Small intestine (tissue), 7 donors: ENCODE measurements around the gene SYTL1. TPM values are rescaled to one million over a fixed set of nuclear protein-coding genes. Genes with fewer than 3 reads are reported as not detected.

ENCODE experiments used
- DNase-seq, 2 donors: peaks; one replicate each; pipeline versions ENCODE4 v3.0.0 to v3.0.0-alpha.2; 2013
- FAIRE-seq: peaks from 2 replicates; lab custom pipeline; 2012; peaks lifted over from hg19 to GRCh38; lab: Jason Lieb, UNC
- H3K27ac ChIP-seq, 3 donors: one replicate each; pipeline ENCODE4 v1.5.1; 2013; ENCODE audit warnings: low read length in 2 of 3, mild to moderate bottlenecking in 2 of 3, control low read depth in 1 of 3, inconsistent platforms in 1 of 3, low read depth in 1 of 3, moderate library complexity in 1 of 3
- H3K27me3 ChIP-seq, 3 donors: one replicate each; pipeline ENCODE4 v1.6.1; 2013; ENCODE audit warnings: low read length in 3 of 3, inconsistent platforms in 1 of 3; ENCODE audit not compliant: control insufficient read depth in 3 of 3, insufficient read depth in 3 of 3
- H3K36me3 ChIP-seq, 3 donors: one replicate each; pipeline ENCODE4 v1.6.1; 2013; ENCODE audit warnings: low read length in 3 of 3, inconsistent platforms in 1 of 3, low read depth in 1 of 3, mild to moderate bottlenecking in 1 of 3, moderate library complexity in 1 of 3; ENCODE audit not compliant: control insufficient read depth in 3 of 3, insufficient read depth in 2 of 3
- H3K4me1 ChIP-seq, 3 donors: one replicate each; pipeline ENCODE4 v1.6.1; 2013; ENCODE audit warnings: low read length in 2 of 3, inconsistent platforms in 1 of 3, low read depth in 1 of 3, mild to moderate bottlenecking in 1 of 3, moderate library complexity in 1 of 3; ENCODE audit not compliant: control insufficient read depth in 3 of 3, insufficient read depth in 2 of 3
- H3K4me3 ChIP-seq, 3 donors: one replicate each; pipeline ENCODE4 v1.5.1; 2013; ENCODE audit warnings: low read length in 3 of 3, control low read depth in 1 of 3, inconsistent platforms in 1 of 3, low read depth in 1 of 3, mild to moderate bottlenecking in 1 of 3, moderate library complexity in 1 of 3
- H3K9me3 ChIP-seq, 2 donors: one replicate each; pipeline ENCODE4 v1.6.1; 2013; ENCODE audit warnings: low read depth in 1 of 2, low read length in 1 of 2; ENCODE audit not compliant: control insufficient read depth in 2 of 2, insufficient read depth in 1 of 2
- WGBS, 3 donors: extraction: QIAGEN DNeasy Blood & Tissue Kit; methylation state at CpG; one replicate each; pipeline ENCODE4 v1.1.7; 2013; 5-methylcytosine and 5-hydroxymethylcytosine counted together
- polyA plus RNA-seq, 4 donors: library from polyadenylated mRNA; stranded (reverse) in 3 of 4; unstranded in 1 of 4; fragments of 200-250 nt in 3 of 4; fragments of 120-200 nt in 1 of 4; gene quantifications; one replicate each; pipeline versions ENCODE4 v1.2.1 to v1.2.3, GENCODE V29; 2013
- donor health status: healthy with polysubstance abuse.
- donor health status: control.
- donor health status: control.
- donor health status: Bipolar disorder and iron deficiency.
- donor health status: healthy.

The SYTL1 gene
- polyA plus RNA-seq, 4 donors, result 2.5 to 24.1 (median 7.3) TPM

GRCh38 chr1:27346991-27347624, 5.3 kb downstream of the SYTL1 start:
- no peaks in the 10 kb centered on the region for H3K9me3 ChIP-seq
- H3K27me3 ChIP-seq, result peaks cover 0 to 18% (median 0%) of the 10 kb centered on the region in 3 donors
- H3K36me3 ChIP-seq, result peaks cover 0 to 8% (median 0%) of the 10 kb centered on the region in 3 donors
- DNase-seq (no peak), FAIRE-seq (no peak)
- H3K4me1 ChIP-seq, result peaks cover 0 to 35% (median 5%) of the 10 kb centered on the region in 3 donors
- H3K4me3 ChIP-seq, result no peak overlapping the region
- 85 to 87% (median 85%) methylated on average over 14 of the region's 14 CpGs for WGBS, 3 donors
- no peak overlapping the region for H3K27ac ChIP-seq

- FAIRE-seq (no peak), DNase-seq (peak; percentile 66 to 91)
- peaks cover 0 to 13% (median 0%) of the 10 kb centered on the region in 3 donors for H3K36me3 ChIP-seq
- peak overlapping the region in 2 of 3 donors; percentile 45 to 47 for H3K4me3 ChIP-seq
- H3K27ac ChIP-seq, result peak overlapping the region in 1 of 3 donors; percentile 33
- H3K4me1 ChIP-seq, result peaks cover 0 to 30% (median 5%) of the 10 kb centered on the region in 3 donors
- H3K27me3 ChIP-seq, result peaks cover 0 to 18% (median 0%) of the 10 kb centered on the region in 3 donors
- no peaks in the 10 kb centered on the region for H3K9me3 ChIP-seq
- WGBS, 3 donors, result 22 to 31% (median 27%) methylated on average over 44 to 51 of the region's 51 CpGs
These were observed 7.3 kb downstream of the SYTL1 start for GRCh38 chr1:27348861-27349783.

- DNase-seq (peak; percentile 77 to 89), FAIRE-seq (no peak)
- H3K4me1 ChIP-seq, result peaks cover 0 to 30% (median 5%) of the 10 kb centered on the region in 3 donors
- WGBS, 3 donors, result 18 to 35% (median 35%) methylated on average over 79 to 84 of the region's 84 CpGs
- H3K36me3 ChIP-seq, result peaks cover 0 to 13% (median 0%) of the 10 kb centered on the region in 3 donors
- no peaks in the 10 kb centered on the region for H3K9me3 ChIP-seq
- H3K4me3 ChIP-seq, result peak overlapping the region in 2 of 3 donors; percentile 45 to 47
- no peak overlapping the region for H3K27ac ChIP-seq
- H3K27me3 ChIP-seq, result peaks cover 0 to 18% (median 0%) of the 10 kb centered on the region in 3 donors
These were observed 8.2 kb downstream of the SYTL1 start for GRCh38 chr1:27349784-27350662.

DNA sequence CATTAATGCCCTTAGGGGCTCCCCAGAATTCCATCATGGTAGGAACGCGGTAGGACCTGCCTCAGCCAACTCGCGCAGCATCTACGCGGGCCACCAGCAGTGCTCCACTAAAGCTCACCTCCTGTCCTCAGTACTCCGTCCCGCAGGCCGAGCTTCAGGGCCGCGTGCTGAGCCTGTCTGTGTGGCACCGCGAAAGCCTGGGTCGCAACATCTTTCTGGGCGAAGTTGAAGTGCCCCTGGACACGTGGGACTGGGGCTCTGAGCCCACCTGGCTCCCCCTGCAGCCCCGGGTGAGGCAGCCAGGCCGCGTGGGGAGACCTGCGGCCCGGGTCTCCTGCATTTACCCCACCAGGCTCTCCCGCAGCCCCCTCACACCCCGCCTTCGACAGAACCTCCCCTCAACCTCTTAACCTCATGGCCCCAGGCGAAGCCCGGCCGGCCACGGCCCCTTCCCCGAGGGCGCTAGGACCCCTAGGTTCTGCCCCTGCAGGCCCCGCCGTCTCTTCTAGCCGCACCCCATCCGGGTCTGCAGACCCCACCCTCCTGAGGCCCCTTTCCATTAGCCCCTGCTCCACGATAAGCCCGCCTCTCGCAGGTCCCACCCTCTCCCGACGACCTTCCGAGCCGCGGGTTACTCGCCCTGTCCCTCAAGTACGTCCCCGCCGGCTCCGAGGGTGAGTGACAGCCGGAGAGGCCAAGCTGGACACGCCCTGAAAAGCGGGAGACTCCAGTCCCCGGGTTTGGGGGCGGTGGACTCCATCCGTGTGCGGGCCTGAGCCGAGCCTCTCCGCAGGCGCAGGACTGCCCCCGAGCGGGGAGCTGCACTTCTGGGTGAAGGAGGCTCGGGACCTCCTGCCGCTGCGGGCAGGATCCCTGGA, 9.1 kb downstream of the SYTL1 start:
- no peak for FAIRE-seq
- Histone ChIP-seq H3K27ac (no peak overlapping the region), H3K36me3 (peaks cover 0 to 21% (median 0%) of the 10 kb centered on the region in 3 donors), H3K9me3 (no peaks in the 10 kb centered on the region), H3K4me3 (peak overlapping the region in 2 of 3 donors; percentile 4 to 37), H3K27me3 (peaks cover 0 to 18% (median 0%) of the 10 kb centered on the region in 3 donors), H3K4me1 (peaks cover 0 to 30% (median 5%) of the 10 kb centered on the region in 3 donors)
- DNase-seq, result peak; percentile 47 to 69
- 13 to 37% (median 28%) methylated on average over 56 to 62 of the region's 62 CpGs for WGBS, 3 donors

DNA sequence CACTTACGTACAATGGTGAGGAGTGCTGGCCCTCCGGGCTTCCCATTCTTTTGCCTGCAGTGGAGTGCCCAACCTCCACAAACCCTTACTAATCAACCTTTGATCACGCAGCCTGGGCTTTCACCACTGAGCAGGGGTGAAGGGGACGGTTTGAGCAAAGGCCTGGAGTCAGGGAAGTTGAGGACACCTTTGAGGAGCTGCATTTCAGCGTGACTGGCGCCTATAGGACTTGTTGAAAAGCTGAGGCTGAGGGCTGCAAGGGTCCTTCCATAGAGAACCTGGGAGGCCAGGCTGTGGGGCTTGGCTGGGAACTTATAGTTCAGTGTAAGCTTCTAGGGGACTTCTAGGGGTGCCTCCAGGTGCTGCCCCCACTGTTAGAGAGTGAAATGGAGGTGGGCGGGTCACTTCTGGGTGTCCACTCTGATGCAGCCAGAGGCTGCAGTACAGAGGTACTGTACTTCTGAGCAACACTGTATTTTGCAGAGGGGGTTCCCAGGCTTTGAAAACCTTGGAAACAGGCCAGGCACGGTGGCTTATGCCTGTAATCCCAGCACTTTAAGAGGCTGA, 9.8 kb downstream of the SYTL1 start:
- FAIRE-seq (no peak), DNase-seq (peak; percentile 67 to 70)
- 25 to 51% (median 41%) methylated on average over 8 of the region's 8 CpGs for WGBS, 3 donors
- Histone ChIP-seq H3K4me3 (peak overlapping the region in 1 of 3 donors; percentile 37), H3K27me3 (peaks cover 0 to 18% (median 0%) of the 10 kb centered on the region in 3 donors), H3K4me1 (peaks cover 0 to 33% (median 5%) of the 10 kb centered on the region in 3 donors), H3K36me3 (peaks cover 0 to 15% (median 1%) of the 10 kb centered on the region in 3 donors), H3K27ac (no peak overlapping the region), H3K9me3 (no peaks in the 10 kb centered on the region)

DNA sequence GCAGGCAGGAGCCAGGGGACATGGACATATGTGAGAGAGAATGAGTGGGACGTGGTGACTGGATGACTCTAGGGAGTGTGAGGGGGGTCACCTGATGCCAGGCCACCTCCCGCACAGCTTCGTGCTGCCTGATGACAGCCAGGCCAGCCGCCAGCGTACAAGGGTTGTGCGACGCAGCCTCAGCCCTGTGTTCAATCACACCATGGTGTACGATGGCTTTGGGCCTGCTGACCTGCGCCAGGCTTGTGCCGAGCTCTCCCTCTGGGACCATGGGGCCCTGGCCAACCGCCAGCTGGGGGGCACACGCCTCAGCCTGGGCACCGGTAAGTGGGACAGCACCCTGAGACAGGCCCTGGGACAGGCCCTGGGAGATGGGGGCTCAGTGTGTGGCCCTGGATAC, 11.3 kb downstream of the SYTL1 start:
- DNase-seq (no peak), FAIRE-seq (no peak)
- peaks cover 0 to 42% (median 5%) of the 10 kb centered on the region in 3 donors for H3K4me1 ChIP-seq
- H3K4me3 ChIP-seq, result no peak overlapping the region
- WGBS, 3 donors, result 85 to 90% (median 88%) methylated on average over 13 of the region's 13 CpGs
- H3K9me3 ChIP-seq, result no peaks in the 10 kb centered on the region
- no peak overlapping the region for H3K27ac ChIP-seq
- peaks cover 0 to 15% (median 4%) of the 10 kb centered on the region in 3 donors for H3K36me3 ChIP-seq
- peaks cover 0 to 24% (median 0%) of the 10 kb centered on the region in 3 donors for H3K27me3 ChIP-seq

DNA sequence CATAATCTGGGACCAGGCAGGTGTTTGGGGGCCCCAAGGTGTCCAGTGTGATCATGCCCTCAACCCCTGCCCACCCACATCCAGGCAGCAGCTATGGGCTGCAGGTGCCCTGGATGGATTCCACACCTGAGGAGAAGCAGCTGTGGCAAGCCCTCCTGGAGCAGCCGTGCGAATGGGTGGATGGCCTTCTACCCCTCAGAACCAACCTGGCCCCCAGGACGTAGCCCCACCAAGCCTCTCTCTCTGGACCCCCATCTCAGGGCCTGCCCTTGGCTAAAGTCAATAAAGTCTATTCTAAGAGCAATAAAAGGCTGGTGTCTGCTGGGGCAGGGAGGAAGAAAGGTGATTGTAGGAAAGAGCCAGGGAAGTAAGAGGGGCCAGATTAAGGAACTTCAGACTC, 11.8 kb downstream of the SYTL1 start:
- no peak overlapping the region for H3K4me3 ChIP-seq
- no peak for DNase-seq
- WGBS, 3 donors, result 72 to 83% (median 78%) methylated on average over 3 of the region's 3 CpGs
- H3K27ac ChIP-seq, result no peak overlapping the region
- H3K9me3 ChIP-seq, result no peaks in the 10 kb centered on the region
- no peak for FAIRE-seq
- H3K27me3 ChIP-seq, result peaks cover 0 to 29% (median 0%) of the 10 kb centered on the region in 3 donors
- H3K36me3 ChIP-seq, result peaks cover 0 to 15% (median 4%) of the 10 kb centered on the region in 3 donors
- H3K4me1 ChIP-seq, result peaks cover 0 to 42% (median 5%) of the 10 kb centered on the region in 3 donors
